ENCODE results near the gene TXNRD3.

Gene TXNRD3

GRCh38 chr3:126654571-126655383 lies at the start of gene TXNRD3:
Gene TXNRD3 (minus strand): TSS chr3:126655124.
- DNase-seq (ENCODE audit: low read depth in 2 of 2), result peak; percentile 74 to 77

GRCh38 chr3:126703512-126704493 lies 48.9 kb upstream of the TXNRD3 start, which contains the start of gene CHCHD6:
Gene CHCHD6 (plus strand): TSS chr3:126704240. CDS start chr3:126704313, 73 bp downstream.
- peak; percentile 94 to 96 for DNase-seq (ENCODE audit: low read depth in 2 of 2)

GRCh38 chr3:126699011-126699410 lies 44.1 kb upstream of the TXNRD3 start:
- no peak for DNase-seq (ENCODE audit: low read depth in 2 of 2)

GRCh38 chr3:126696701-126697267 lies 41.9 kb upstream of the TXNRD3 start:
- no peak for DNase-seq (ENCODE audit: low read depth in 2 of 2)

GRCh38 chr3:126693921-126694320 lies 39.0 kb upstream of the TXNRD3 start:
- no peak for DNase-seq (ENCODE audit: low read depth in 2 of 2)

- no peak for DNase-seq (ENCODE audit: low read depth in 2 of 2)
Measured at GRCh38 chr3:126692858-126693257, 37.9 kb upstream of the TXNRD3 start.

GRCh38 chr3:126691765-126692164 lies 36.8 kb upstream of the TXNRD3 start:
- DNase-seq (ENCODE audit: low read depth in 2 of 2), result no peak

- no peak for DNase-seq (ENCODE audit: low read depth in 2 of 2)
Measured at GRCh38 chr3:126685493-126685892, 30.6 kb upstream of the TXNRD3 start.

GRCh38 chr3:126685021-126685420 lies 30.1 kb upstream of the TXNRD3 start:
- DNase-seq (ENCODE audit: low read depth in 2 of 2), result no peak

- no peak for DNase-seq (ENCODE audit: low read depth in 2 of 2)
Measured at GRCh38 chr3:126684218-126684751, 29.4 kb upstream of the TXNRD3 start.

- DNase-seq (ENCODE audit: low read depth in 2 of 2), result no peak
Measured at GRCh38 chr3:126683069-126683468, 28.1 kb upstream of the TXNRD3 start.

GRCh38 chr3:126682009-126682408 lies 27.1 kb upstream of the TXNRD3 start:
- no peak for DNase-seq (ENCODE audit: low read depth in 2 of 2)

GRCh38 chr3:126680667-126681055 lies 25.7 kb upstream of the TXNRD3 start:
- no peak for DNase-seq (ENCODE audit: low read depth in 2 of 2)

GRCh38 chr3:126679831-126680666 lies 25.1 kb upstream of the TXNRD3 start:
- no peak for DNase-seq (ENCODE audit: low read depth in 2 of 2)

- DNase-seq (ENCODE audit: low read depth in 2 of 2), result peak; percentile 70 to 82
Measured at GRCh38 chr3:126679318-126679751, 24.4 kb upstream of the TXNRD3 start.

- no peak for DNase-seq (ENCODE audit: low read depth in 2 of 2)
Measured at GRCh38 chr3:126678693-126679317, 23.9 kb upstream of the TXNRD3 start.

GRCh38 chr3:126677862-126678503 lies 23.1 kb upstream of the TXNRD3 start:
- no peak for DNase-seq (ENCODE audit: low read depth in 2 of 2)

- no peak for DNase-seq (ENCODE audit: low read depth in 2 of 2)
Measured at GRCh38 chr3:126676919-126677705, 22.2 kb upstream of the TXNRD3 start.

- DNase-seq (ENCODE audit: low read depth in 2 of 2), result no peak
Measured at GRCh38 chr3:126672741-126673140, 17.8 kb upstream of the TXNRD3 start.

All from stimulated activated CD4-positive, alpha-beta T cell treated with anti-CD3 and anti-CD28 coated beads, Interleukin-4, amount 100 ng/mL, for 48 hours (primary cell).